ENCODE measurements around the gene CRIM1.

Gene CRIM1

DNA sequence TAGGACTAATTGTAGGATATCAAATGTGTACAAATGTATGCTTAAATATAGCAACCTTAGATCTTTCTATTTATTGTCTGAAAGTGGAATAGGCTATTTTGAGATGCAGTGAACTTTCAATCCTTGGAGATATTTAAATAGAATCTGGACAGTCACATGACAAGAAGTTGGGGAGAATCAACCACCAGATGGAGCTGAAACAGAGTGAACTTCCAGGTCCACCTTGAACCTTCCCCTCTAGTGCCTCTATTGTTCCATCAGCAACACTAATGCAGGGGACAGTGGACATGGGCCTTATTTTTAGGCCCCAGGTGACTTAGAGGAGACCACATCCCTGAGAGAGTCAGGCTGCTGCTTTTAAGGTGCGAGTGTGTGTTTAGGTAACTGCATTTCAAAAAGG lies 37.0 kb upstream of the CRIM1 start:
- Histone ChIP-seq H3K14ac (ENCODE audit: low read length in 2 of 2) (no peak overlapping the region), H2AK5ac (ENCODE audit: low read length, severe bottlenecking) (no peak overlapping the region), H2BK5ac (ENCODE audit: low read depth, low read length, poor library complexity, severe bottlenecking) (no peak overlapping the region), H3K27ac (ENCODE audit: low read length, poor library complexity, severe bottlenecking) (no peak overlapping the region), H3K4me1 (ENCODE audit: control insufficient read depth, insufficient read depth, low read depth, low read length) (no peaks in the 10 kb centered on the region), H2BK15ac (ENCODE audit: low read depth, poor library complexity, severe bottlenecking) (no peak overlapping the region), H2BK12ac (ENCODE audit: low read length in 2 of 2) (no peak overlapping the region), H3K9me3 (ENCODE audit: control insufficient read depth, low read length) (no peaks in the 10 kb centered on the region), H3K9ac (ENCODE audit: low read length) (no peak overlapping the region), H3K27me3 (ENCODE audit: control insufficient read depth in 1 of 2, insufficient read depth in 1 of 2, low read length in 2 of 2) (no peaks in the 10 kb centered on the region), H3K23ac (ENCODE audit: low read length in 2 of 2) (no peak overlapping the region), H3K18ac (ENCODE audit: low read depth in 1 of 2, low read length in 2 of 2) (no peak overlapping the region), H4K91ac (ENCODE audit: low read length) (no peak overlapping the region), H3K36me3 (ENCODE audit: control insufficient read depth in 1 of 2, insufficient read depth in 2 of 2, low read depth in 1 of 2, low read length in 2 of 2) (no peaks in the 10 kb centered on the region), H3K4me2 (ENCODE audit: low read length, poor library complexity, severe bottlenecking) (no peak overlapping the region), H3K79me1 (replicated peaks; ENCODE audit: low read length, poor library complexity, severe bottlenecking) (no peaks in the 10 kb centered on the region), H4K8ac (ENCODE audit: low read length) (no peak overlapping the region), H2BK120ac (ENCODE audit: low read depth, low read length) (no peak overlapping the region), H3K4me3 (ENCODE audit: insufficient read depth in 1 of 2, low read depth in 1 of 2, low read length in 2 of 2) (no peak overlapping the region), H2AFZ (ENCODE audit: low read depth, low read length) (no peak overlapping the region), H3K4ac (ENCODE audit: low read depth in 1 of 2, low read length in 2 of 2) (no peak overlapping the region)
- no CpG with 5 or more reads among the region's 1 CpG for WGBS
- no peak for DNase-seq

DNA sequence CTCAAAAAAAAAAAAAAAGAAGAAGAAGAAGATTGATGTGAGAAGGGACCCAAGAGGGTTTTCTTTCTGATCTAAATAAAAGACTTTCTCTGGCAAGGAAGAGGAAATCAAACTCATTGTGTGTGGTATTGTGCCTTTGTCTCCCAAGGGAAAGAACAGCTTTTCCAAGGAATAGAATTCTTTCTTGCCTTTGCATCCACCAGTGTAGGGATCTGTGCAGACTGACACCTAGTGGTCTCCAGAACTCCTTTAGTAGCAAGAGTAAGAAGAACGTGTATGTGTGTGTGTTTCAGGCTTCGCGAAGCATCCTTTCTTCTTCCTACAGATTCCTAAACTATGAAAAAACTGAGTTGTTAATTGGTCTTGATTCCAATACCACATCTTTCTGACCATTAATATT lies 33.5 kb upstream of the CRIM1 start:
- Histone ChIP-seq H3K27me3 (ENCODE audit: control insufficient read depth in 1 of 2, insufficient read depth in 1 of 2, low read length in 2 of 2) (no peaks in the 10 kb centered on the region), H3K4me2 (ENCODE audit: low read length, poor library complexity, severe bottlenecking) (no peak overlapping the region), H3K9ac (ENCODE audit: low read length) (no peak overlapping the region), H3K36me3 (ENCODE audit: control insufficient read depth in 1 of 2, insufficient read depth in 2 of 2, low read depth in 1 of 2, low read length in 2 of 2) (no peaks in the 10 kb centered on the region), H2BK120ac (ENCODE audit: low read depth, low read length) (no peak overlapping the region), H2AFZ (ENCODE audit: low read depth, low read length) (no peak overlapping the region), H3K9me3 (ENCODE audit: control insufficient read depth, low read length) (no peaks in the 10 kb centered on the region), H3K79me1 (replicated peaks; ENCODE audit: low read length, poor library complexity, severe bottlenecking) (no peaks in the 10 kb centered on the region), H3K4ac (ENCODE audit: low read depth in 1 of 2, low read length in 2 of 2) (no peak overlapping the region), H3K27ac (ENCODE audit: low read length, poor library complexity, severe bottlenecking) (no peak overlapping the region), H2BK12ac (ENCODE audit: low read length in 2 of 2) (no peak overlapping the region), H4K91ac (ENCODE audit: low read length) (no peak overlapping the region), H4K8ac (ENCODE audit: low read length) (no peak overlapping the region), H2AK5ac (ENCODE audit: low read length, severe bottlenecking) (no peak overlapping the region), H2BK15ac (ENCODE audit: low read depth, poor library complexity, severe bottlenecking) (no peak overlapping the region), H3K4me1 (ENCODE audit: control insufficient read depth, insufficient read depth, low read depth, low read length) (no peaks in the 10 kb centered on the region), H2BK5ac (ENCODE audit: low read depth, low read length, poor library complexity, severe bottlenecking) (no peak overlapping the region), H3K23ac (ENCODE audit: low read length in 2 of 2) (no peak overlapping the region), H3K18ac (ENCODE audit: low read depth in 1 of 2, low read length in 2 of 2) (no peak overlapping the region), H3K4me3 (ENCODE audit: insufficient read depth in 1 of 2, low read depth in 1 of 2, low read length in 2 of 2) (no peak overlapping the region), H3K14ac (ENCODE audit: low read length in 2 of 2) (no peak overlapping the region)
- peak; percentile 55 for DNase-seq
- WGBS = 71% methylated on average over 3 of the region's 3 CpGs

DNA sequence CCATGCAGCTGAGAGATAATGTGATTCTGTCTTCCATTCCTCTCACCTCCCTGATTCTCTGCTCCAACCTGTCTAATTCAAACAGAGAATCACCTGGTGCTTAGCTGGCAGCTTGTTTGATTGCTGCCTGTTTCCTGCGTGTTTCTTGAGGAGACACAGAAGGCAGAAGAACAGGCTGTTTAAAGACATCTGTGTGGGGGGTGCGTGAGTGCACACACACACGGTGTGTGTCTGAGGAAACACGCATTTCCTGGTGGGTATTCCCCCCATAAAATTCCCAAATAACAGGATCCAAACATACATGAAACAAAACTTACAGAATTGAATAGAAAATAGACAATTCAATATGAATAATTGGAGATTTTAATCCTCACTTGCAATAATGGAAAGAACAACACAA lies 29.3 kb upstream of the CRIM1 start:
- Histone ChIP-seq H3K4me3 (ENCODE audit: insufficient read depth in 1 of 2, low read depth in 1 of 2, low read length in 2 of 2) (no peak overlapping the region), H3K79me1 (replicated peaks; ENCODE audit: low read length, poor library complexity, severe bottlenecking) (no peaks in the 10 kb centered on the region)
- WGBS = 100% methylated on average over 1 of the region's 4 CpGs

DNA sequence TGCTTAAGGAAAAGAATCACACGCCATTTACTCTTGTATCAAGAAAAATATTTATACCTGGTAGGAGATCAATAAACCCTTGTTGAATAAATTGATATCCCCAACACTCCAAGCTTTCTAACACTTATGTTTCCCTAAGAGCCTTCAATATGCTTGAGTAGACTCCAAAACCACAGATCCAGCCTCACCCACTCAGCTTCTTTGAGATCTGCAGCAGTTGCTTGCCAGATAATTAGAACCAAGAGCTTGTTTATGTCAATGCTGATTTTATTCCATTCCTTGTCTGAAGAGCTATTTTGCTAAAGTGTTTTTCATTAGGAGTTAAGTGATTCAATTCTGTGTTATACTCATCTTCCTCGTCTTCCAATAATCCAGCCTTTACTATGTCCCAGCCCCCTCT lies 26.3 kb upstream of the CRIM1 start:
- Histone ChIP-seq H3K27me3 (ENCODE audit: control insufficient read depth in 1 of 2, insufficient read depth in 1 of 2, low read length in 2 of 2) (no peaks in the 10 kb centered on the region), H2AFZ (ENCODE audit: low read depth, low read length) (no peak overlapping the region), H3K4ac (ENCODE audit: low read depth in 1 of 2, low read length in 2 of 2) (no peak overlapping the region), H2BK15ac (ENCODE audit: low read depth, poor library complexity, severe bottlenecking) (no peak overlapping the region), H4K8ac (ENCODE audit: low read length) (no peak overlapping the region), H3K23ac (ENCODE audit: low read length in 2 of 2) (no peak overlapping the region), H3K4me2 (ENCODE audit: low read length, poor library complexity, severe bottlenecking) (no peak overlapping the region), H3K4me3 (ENCODE audit: insufficient read depth in 1 of 2, low read depth in 1 of 2, low read length in 2 of 2) (no peak overlapping the region), H3K14ac (ENCODE audit: low read length in 2 of 2) (no peak overlapping the region), H4K91ac (ENCODE audit: low read length) (no peak overlapping the region), H3K9me3 (ENCODE audit: control insufficient read depth, low read length) (no peaks in the 10 kb centered on the region), H2BK120ac (ENCODE audit: low read depth, low read length) (no peak overlapping the region), H3K27ac (ENCODE audit: low read length, poor library complexity, severe bottlenecking) (peak overlapping the region; percentile 71), H3K18ac (ENCODE audit: low read depth in 1 of 2, low read length in 2 of 2) (no peak overlapping the region), H3K79me1 (replicated peaks; ENCODE audit: low read length, poor library complexity, severe bottlenecking) (no peaks in the 10 kb centered on the region), H2AK5ac (ENCODE audit: low read length, severe bottlenecking) (no peak overlapping the region), H3K9ac (ENCODE audit: low read length) (peak overlapping the region; percentile 27), H2BK5ac (ENCODE audit: low read depth, low read length, poor library complexity, severe bottlenecking) (no peak overlapping the region), H3K4me1 (ENCODE audit: control insufficient read depth, insufficient read depth, low read depth, low read length) (peaks cover 2% of the 10 kb centered on the region), H3K36me3 (ENCODE audit: control insufficient read depth in 1 of 2, insufficient read depth in 2 of 2, low read depth in 1 of 2, low read length in 2 of 2) (no peaks in the 10 kb centered on the region), H2BK12ac (ENCODE audit: low read length in 2 of 2) (no peak overlapping the region)
- DNase-seq = peak; percentile 58
- 43% methylated on average over 1 of the region's 2 CpGs for whole genome bisulfite sequencing

More for the DNA sequence above, 29.3 kb upstream of the CRIM1 start:
- Histone ChIP-seq H3K36me3 (ENCODE audit: control insufficient read depth in 1 of 2, insufficient read depth in 2 of 2, low read depth in 1 of 2, low read length in 2 of 2) (no peaks in the 10 kb centered on the region), H3K14ac (ENCODE audit: low read length in 2 of 2) (no peak overlapping the region), H3K9ac (ENCODE audit: low read length) (no peak overlapping the region), H2BK120ac (ENCODE audit: low read depth, low read length) (no peak overlapping the region), H2AFZ (ENCODE audit: low read depth, low read length) (no peak overlapping the region), H2BK15ac (ENCODE audit: low read depth, poor library complexity, severe bottlenecking) (no peak overlapping the region), H2BK12ac (ENCODE audit: low read length in 2 of 2) (no peak overlapping the region), H3K4me1 (ENCODE audit: control insufficient read depth, insufficient read depth, low read depth, low read length) (peaks cover 2% of the 10 kb centered on the region), H3K23ac (ENCODE audit: low read length in 2 of 2) (no peak overlapping the region), H2AK5ac (ENCODE audit: low read length, severe bottlenecking) (no peak overlapping the region), H3K4ac (ENCODE audit: low read depth in 1 of 2, low read length in 2 of 2) (no peak overlapping the region), H4K8ac (ENCODE audit: low read length) (no peak overlapping the region), H2BK5ac (ENCODE audit: low read depth, low read length, poor library complexity, severe bottlenecking) (no peak overlapping the region), H3K27ac (ENCODE audit: low read length, poor library complexity, severe bottlenecking) (no peak overlapping the region), H3K27me3 (ENCODE audit: control insufficient read depth in 1 of 2, insufficient read depth in 1 of 2, low read length in 2 of 2) (no peaks in the 10 kb centered on the region), H3K9me3 (ENCODE audit: control insufficient read depth, low read length) (no peaks in the 10 kb centered on the region), H4K91ac (ENCODE audit: low read length) (no peak overlapping the region), H3K4me2 (ENCODE audit: low read length, poor library complexity, severe bottlenecking) (no peak overlapping the region), H3K18ac (ENCODE audit: low read depth in 1 of 2, low read length in 2 of 2) (no peak overlapping the region)
- no peak for DNase-seq

Data from mesenchymal stem cell (in vitro differentiated cells and primary cell).